GM12801 (cell line): ENCODE measurements around the gene HPS5.

Experiments used
- CTCF ChIP-seq: IDR thresholded peaks from one replicate; pipeline ENCODE4 v1.5.1; 2011; ENCODE audit warnings: control low read depth; ENCODE audit not compliant: insufficient read length; ENCODE audit errors: extremely low read depth

HPS5 gene

GRCh38 chr11:18264677-18265555 is 57.0 kb downstream of the HPS5 start:
- TF ChIP-seq CTCF, result no peak

GRCh38 chr11:18264035-18264434 is 57.9 kb downstream of the HPS5 start:
- no peak for TF ChIP-seq CTCF

GRCh38 chr11:18261721-18262120 is 60.2 kb downstream of the HPS5 start:
- TF ChIP-seq CTCF, result no peak

GRCh38 chr11:18259259-18259658 is 62.7 kb downstream of the HPS5 start:
- TF ChIP-seq CTCF, result no peak

GRCh38 chr11:18254781-18255361 is 67.1 kb downstream of the HPS5 start:
- no peak for TF ChIP-seq CTCF

GRCh38 chr11:18253778-18254338 is 68.1 kb downstream of the HPS5 start:
- no peak for TF ChIP-seq CTCF

GRCh38 chr11:18253233-18253632 is 68.7 kb downstream of the HPS5 start:
- no peak for TF ChIP-seq CTCF
